22Rv1 (cell line): ENCODE measurements around the gene SLC35F3.

Experiments used
- ZFX ChIP-seq: fragments of 450-650 bp; IDR thresholded peaks from 2 replicates; pipeline ENCODE4 v1.6.1; 2017; ENCODE audit warnings: antibody characterized with exemption, borderline replicate concordance
- TF ChIP-seq, protein P1 (sequence below): fragments of 450-650 bp; IDR thresholded peaks from 2 replicates; pipeline ENCODE4 v1.5.1; 2017; ENCODE audit warnings: mild to moderate bottlenecking

DNA sequence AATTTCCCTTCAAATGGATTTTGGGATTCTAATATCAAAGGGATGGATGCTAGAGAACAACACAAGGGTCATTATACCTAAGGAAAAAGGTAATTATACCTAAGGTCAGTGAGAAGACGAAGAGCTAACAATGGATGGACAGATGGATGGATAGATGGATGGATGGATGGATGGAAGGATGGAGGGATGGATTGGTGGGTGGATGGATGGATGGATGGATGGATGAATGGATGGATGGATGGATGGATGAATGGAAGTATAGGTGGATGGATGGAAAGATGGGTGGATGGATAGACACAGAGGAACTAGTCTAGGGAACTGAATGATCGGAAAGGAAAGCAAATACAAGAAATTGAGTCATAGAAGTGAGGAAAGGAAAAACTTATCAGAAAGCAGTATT lies 34.0 kb downstream of the SLC35F3 start:
- TF ChIP-seq, protein P1, sequence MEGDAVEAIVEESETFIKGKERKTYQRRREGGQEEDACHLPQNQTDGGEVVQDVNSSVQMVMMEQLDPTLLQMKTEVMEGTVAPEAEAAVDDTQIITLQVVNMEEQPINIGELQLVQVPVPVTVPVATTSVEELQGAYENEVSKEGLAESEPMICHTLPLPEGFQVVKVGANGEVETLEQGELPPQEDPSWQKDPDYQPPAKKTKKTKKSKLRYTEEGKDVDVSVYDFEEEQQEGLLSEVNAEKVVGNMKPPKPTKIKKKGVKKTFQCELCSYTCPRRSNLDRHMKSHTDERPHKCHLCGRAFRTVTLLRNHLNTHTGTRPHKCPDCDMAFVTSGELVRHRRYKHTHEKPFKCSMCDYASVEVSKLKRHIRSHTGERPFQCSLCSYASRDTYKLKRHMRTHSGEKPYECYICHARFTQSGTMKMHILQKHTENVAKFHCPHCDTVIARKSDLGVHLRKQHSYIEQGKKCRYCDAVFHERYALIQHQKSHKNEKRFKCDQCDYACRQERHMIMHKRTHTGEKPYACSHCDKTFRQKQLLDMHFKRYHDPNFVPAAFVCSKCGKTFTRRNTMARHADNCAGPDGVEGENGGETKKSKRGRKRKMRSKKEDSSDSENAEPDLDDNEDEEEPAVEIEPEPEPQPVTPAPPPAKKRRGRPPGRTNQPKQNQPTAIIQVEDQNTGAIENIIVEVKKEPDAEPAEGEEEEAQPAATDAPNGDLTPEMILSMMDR: no peak
- TF ChIP-seq ZFX: no peak
